ENCODE results near the gene TPRG1. TPM values are rescaled to one million over a fixed set of nuclear protein-coding genes. Genes with fewer than 3 reads are reported as not detected.

TPRG1 gene
- total RNA-seq, 6 experiments from 2014 or later: 8.0 to 33.6 (median 18.1) TPM

DNA sequence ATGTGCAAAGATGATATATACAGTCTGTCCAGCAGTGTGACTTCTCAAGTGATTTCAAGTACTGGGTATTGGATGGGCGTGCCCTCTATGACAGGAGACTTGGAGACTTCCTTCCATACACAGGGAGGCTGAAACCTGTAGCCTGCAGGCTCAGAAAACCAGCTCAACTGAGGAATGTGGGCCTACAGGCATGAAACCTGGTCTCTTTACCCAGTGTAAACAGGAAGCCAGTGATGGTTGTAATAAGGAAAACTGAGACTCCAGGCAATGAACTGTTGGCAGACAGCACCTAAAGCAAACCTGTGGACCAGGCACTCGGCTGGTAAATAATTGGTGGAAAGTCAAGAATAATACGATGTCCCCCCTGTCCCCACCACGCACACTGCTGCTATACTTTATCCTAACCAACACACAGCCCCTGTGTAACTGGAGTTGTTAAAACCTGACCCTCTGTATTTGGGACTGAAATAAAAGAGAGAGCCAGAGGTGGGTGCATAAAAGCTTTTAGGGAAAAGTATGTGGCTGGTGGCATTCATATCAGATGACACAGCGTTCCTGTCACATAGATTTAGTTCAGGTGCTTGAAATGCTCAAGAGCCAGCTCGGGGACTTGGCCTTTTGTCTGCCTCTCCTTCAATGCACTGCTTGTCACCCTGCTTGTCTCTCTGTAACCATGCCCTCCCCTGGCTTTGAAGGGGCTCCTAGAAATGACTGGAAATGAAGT lies 144.7 kb downstream of the TPRG1 start:
- ATAC-seq: no peak
- no peaks in the 10 kb centered on the region for H3K27me3 ChIP-seq
- TF ChIP-seq, protein P1, sequence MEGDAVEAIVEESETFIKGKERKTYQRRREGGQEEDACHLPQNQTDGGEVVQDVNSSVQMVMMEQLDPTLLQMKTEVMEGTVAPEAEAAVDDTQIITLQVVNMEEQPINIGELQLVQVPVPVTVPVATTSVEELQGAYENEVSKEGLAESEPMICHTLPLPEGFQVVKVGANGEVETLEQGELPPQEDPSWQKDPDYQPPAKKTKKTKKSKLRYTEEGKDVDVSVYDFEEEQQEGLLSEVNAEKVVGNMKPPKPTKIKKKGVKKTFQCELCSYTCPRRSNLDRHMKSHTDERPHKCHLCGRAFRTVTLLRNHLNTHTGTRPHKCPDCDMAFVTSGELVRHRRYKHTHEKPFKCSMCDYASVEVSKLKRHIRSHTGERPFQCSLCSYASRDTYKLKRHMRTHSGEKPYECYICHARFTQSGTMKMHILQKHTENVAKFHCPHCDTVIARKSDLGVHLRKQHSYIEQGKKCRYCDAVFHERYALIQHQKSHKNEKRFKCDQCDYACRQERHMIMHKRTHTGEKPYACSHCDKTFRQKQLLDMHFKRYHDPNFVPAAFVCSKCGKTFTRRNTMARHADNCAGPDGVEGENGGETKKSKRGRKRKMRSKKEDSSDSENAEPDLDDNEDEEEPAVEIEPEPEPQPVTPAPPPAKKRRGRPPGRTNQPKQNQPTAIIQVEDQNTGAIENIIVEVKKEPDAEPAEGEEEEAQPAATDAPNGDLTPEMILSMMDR (IDR thresholded peaks at IDR 0.05): no peak
- no peak for TF ChIP-seq POLR2A (IDR thresholded peaks at IDR 0.05)
- H3K27ac ChIP-seq: no peak overlapping the region
- no peak overlapping the region for H3K4me3 ChIP-seq
- intact Hi-C loops (cut with DNase I): no loop called here
- H3K36me3 ChIP-seq: peaks cover 0 to 3% (median 0%) of the 10 kb centered on the region in 4 donors
- H3K9me3 ChIP-seq: no peaks in the 10 kb centered on the region
- no peak for DNase-seq
- 94% methylated on average over 6 of the region's 6 CpGs for WGBS (ENCODE audit: insufficient coverage, low coverage, low lambda C conversion rate, missing lambda C conversion rate)
- no peaks in the 10 kb centered on the region for H3K4me1 ChIP-seq

DNA sequence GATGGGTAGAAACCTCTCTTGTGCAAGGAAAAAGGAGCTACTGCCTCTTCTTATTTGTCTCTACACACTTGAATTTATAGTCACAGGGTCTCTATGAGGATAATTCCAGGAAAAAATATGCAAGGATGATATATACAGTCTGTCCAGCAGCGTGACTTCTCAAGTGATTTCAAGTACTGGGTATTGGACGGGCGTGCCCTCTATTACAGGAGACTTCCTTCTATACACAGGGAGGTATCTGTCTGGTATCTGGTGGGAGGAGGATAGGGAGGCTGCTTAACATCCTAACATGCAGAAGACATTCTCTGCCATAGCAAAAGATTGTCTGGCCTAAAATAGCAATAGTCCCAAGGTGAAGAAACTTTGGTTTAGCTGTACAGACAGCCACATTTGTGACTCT lies 146.1 kb downstream of the TPRG1 start:
- intact Hi-C loops (cut with DNase I): no loop called here
- Histone ChIP-seq H3K9me3 (no peaks in the 10 kb centered on the region), H3K27me3 (no peaks in the 10 kb centered on the region), H3K27ac (no peak overlapping the region), H3K4me3 (no peak overlapping the region), H3K4me1 (no peaks in the 10 kb centered on the region), H3K36me3 (peaks cover 0 to 3% (median 0%) of the 10 kb centered on the region in 4 donors)
- TF ChIP-seq, protein P1 (IDR thresholded peaks at IDR 0.05): no peak
- no peak for TF ChIP-seq POLR2A (IDR thresholded peaks at IDR 0.05)
- no peak for DNase-seq
- WGBS (ENCODE audit: insufficient coverage, low coverage, low lambda C conversion rate, missing lambda C conversion rate): no CpG with 5 or more reads among the region's 3 CpGs
- no peak for ATAC-seq

DNA sequence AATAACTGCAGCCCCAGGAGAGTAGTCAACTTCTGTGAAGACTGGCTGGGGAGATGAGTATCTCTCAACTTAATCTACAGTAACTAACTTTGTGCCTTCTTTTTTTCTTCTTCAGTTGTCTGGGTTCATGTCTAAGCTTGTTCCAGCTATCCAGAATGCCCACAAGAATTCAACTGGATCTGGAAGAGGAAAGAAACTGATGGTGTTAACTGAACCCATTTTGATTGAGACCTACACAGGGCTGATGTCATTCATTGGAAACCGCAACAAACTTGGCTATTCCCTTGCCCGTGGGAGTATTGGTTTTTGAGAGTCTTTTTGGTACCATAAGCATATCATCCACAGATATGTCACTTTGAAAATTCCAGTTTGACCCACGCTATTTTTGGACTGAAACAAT lies 148.7 kb downstream of the TPRG1 start:
- intact Hi-C loops (cut with DNase I): no loop called here
- WGBS (ENCODE audit: insufficient coverage, low coverage, low lambda C conversion rate, missing lambda C conversion rate): 89% methylated on average over 3 of the region's 3 CpGs
- TF ChIP-seq POLR2A (IDR thresholded peaks at IDR 0.05): no peak
- TF ChIP-seq, protein P1 (IDR thresholded peaks at IDR 0.05): no peak
- ATAC-seq (no peak), DNase-seq (no peak)
- Histone ChIP-seq H3K36me3 (peaks cover 0 to 3% (median 0%) of the 10 kb centered on the region in 4 donors), H3K27me3 (no peaks in the 10 kb centered on the region), H3K27ac (no peak overlapping the region), H3K9me3 (no peaks in the 10 kb centered on the region), H3K4me3 (no peak overlapping the region), H3K4me1 (no peaks in the 10 kb centered on the region)

DNA sequence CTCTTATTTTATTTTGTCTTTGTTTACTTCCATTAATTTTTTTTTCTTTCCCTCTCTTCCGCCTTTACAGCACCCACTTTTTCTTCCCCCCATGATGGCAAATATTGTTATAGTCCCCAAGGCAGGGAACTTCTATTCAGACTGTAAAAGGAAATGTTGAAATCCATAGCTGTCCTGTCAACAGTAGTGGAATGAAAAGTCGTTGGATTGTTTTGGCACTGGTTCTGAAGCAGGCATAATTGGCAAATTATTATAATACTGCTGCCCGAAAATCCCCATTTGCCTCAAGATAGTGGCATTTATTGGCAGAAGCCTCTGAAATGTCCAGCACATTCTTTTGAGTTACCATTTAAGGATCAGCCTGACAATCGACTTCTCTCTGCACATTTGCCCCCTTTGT lies 150.6 kb downstream of the TPRG1 start:
- TF ChIP-seq, protein P1 (IDR thresholded peaks at IDR 0.05): no peak
- no peak for TF ChIP-seq POLR2A (IDR thresholded peaks at IDR 0.05)
- no peak for ATAC-seq
- intact Hi-C loops (cut with DNase I): no loop called here

More for the DNA sequence above, 150.6 kb downstream of the TPRG1 start:
- Histone ChIP-seq H3K36me3 (peaks cover 0 to 3% (median 0%) of the 10 kb centered on the region in 4 donors), H3K9me3 (no peaks in the 10 kb centered on the region), H3K4me3 (no peak overlapping the region), H3K4me1 (no peaks in the 10 kb centered on the region), H3K27ac (no peak overlapping the region), H3K27me3 (no peaks in the 10 kb centered on the region)
- DNase-seq: no peak
- 56% methylated on average over 3 of the region's 4 CpGs for WGBS (ENCODE audit: insufficient coverage, low coverage, low lambda C conversion rate, missing lambda C conversion rate)

All from right lobe of liver (tissue), 6 donors.